Psoas muscle (tissue), 8 donors: ENCODE results near the gene C1orf198. TPM values are rescaled to one million over a fixed set of nuclear protein-coding genes. Genes with fewer than 3 reads are reported as not detected.
A peak's percentile ranks its signal among the peaks of the same experiment; 100 is the strongest.

ENCODE experiments used
- ATAC-seq, 4 donors: fragments of 200-7000 bp; cut with Tn5 transposase; one replicate each; pipeline ENCODE4 v1.9.1; 2020; ENCODE audit warnings: moderate library complexity in 3 of 4, mild to moderate bottlenecking in 2 of 4
- DNase-seq, 2 donors: peaks; one replicate each; pipeline ENCODE4 v3.0.0-alpha.2; 2020
- H3K27ac ChIP-seq: fragments of 200-600 bp; one replicate; pipeline ENCODE4 v1.8.0; 2022
- H3K27me3 ChIP-seq, 3 donors: fragments of 200-600 bp in 1 of 3; one replicate each; pipeline versions ENCODE4 v1.6.1 to v1.8.0; 2013 to 2022; ENCODE audit warnings: low read length in 2 of 3, mild to moderate bottlenecking in 2 of 3, moderate library complexity in 1 of 3; ENCODE audit not compliant: insufficient read depth in 3 of 3
- H3K36me3 ChIP-seq, 2 donors: fragments of 200-600 bp in 1 of 2; one replicate each; pipeline versions ENCODE4 v1.6.1 to v1.8.0; 2013 to 2022; ENCODE audit warnings: low read depth in 1 of 2, mild to moderate bottlenecking in 1 of 2, moderate library complexity in 1 of 2; ENCODE audit not compliant: insufficient read depth in 1 of 2
- H3K4me1 ChIP-seq: fragments of 200-600 bp; one replicate; pipeline ENCODE4 v1.8.0; 2022
- H3K4me3 ChIP-seq: fragments of 200-600 bp; one replicate; pipeline ENCODE4 v1.8.0; 2022; ENCODE audit warnings: mild to moderate bottlenecking
- H3K9me3 ChIP-seq: fragments of 200-600 bp; one replicate; pipeline ENCODE4 v1.8.0; 2022
- CTCF ChIP-seq: fragments of 200-600 bp; IDR thresholded peaks from one replicate; pipeline ENCODE4 v1.8.0; 2022; ENCODE audit warnings: antibody characterized with exemption
- WGBS, 3 donors: extraction: QIAGEN DNeasy Blood & Tissue Kit; methylation state at CpG; one replicate each; pipeline versions ENCODE4 v1.1.6 to v1.1.7; 2013; 5-methylcytosine and 5-hydroxymethylcytosine counted together
- intact Hi-C, 2 donors: fragments of 100-400 bp; cut with DNase I; formaldehyde crosslinking; loops; one replicate each; pipeline versions ENCODE4 v1.11.0 to v1.14.2; 2022
- polyA plus RNA-seq, 3 donors: library from polyadenylated mRNA; stranded (reverse); fragments of 200-250 nt; gene quantifications; one replicate each; pipeline ENCODE4 v1.2.3, GENCODE V29; 2013
- total RNA-seq, 4 donors: library from RNA; stranded (reverse); fragmentation: NEBNext Ultra II Directional in 2 of 4; extraction: Animal tissue kit (Norgen Biotek cat#: 25700) in 2 of 4; gene quantifications; one replicate each; pipeline versions ENCODE4 v1.2.1 to v1.2.4, GENCODE V29; 2021 to 2023
- donor health status: healthy with polysubstance abuse.
- donor health status: DM: no; HTN: no; CAD: no; lungs with moderate emphysema.
- donor health status: Bipolar disorder and iron deficiency.
- donor health status: healthy.
- donor health status: DM: yes; HTN: yes; CAD: no.
- donor health status: DM: no; HTN: no; CAD: no.
- donor health status: DM: no; HTN: no; CAD: no.
- donor health status: DM: yes; HTN: yes; CAD: no.

C1orf198 gene
- total and polyA plus RNA-seq, 7 donors: 32.0 to 122 (median 81.8) TPM

DNA sequence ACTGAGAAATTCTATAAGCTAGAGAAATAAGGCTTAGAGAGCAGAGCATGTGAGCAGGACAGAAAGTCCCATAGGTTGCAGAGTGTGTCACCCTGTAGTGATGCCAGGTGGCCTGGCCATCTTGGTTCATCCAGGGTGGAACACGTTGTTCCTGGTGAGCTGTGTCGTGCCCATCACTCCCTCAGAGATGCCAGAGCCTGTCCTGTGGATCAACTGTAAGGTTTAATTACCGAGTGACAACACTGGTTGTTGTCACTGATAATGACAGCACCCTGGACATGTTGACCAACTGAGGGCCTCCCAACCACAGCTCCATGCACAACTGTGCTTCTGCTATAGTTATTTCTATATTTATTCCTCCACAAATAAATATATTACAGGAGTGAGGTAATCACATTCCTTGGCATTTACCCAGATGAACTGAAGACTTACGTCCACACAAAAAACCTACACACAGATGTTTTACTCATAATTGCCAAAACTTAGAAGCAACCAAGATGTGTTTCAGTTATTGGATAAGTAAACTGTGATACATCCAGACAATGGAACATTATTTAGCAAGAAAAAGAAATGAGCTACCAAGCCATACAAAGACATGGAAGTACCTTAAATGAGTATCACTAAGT is 6.2 kb downstream of the C1orf198 start:
- intact Hi-C loops: loop anchor here in 1 of 2 donors (5.0 kb wide), 1 partner anchor 40 kb away; no protein-coding TSS in a partner anchor

DNA sequence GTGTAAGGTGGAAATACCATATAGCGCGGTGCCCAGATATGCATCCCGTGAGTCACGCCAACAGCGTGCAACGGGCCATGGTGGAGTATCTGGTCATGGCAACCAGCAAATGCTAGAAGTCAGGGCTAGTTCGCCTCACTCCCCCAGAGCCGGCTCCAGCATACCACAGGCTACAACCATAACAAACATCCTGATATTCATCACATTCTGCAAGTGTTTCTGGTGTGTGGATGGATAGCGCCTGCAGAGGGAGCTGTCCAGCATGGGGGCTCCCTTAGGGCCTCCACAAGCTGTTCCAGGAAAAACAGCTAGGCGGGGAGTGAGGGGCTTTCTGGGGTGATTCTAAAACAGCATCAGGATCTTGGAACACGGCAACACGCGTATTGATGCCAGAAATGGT is 6.8 kb downstream of the C1orf198 start:
- H3K36me3 ChIP-seq: no peaks in the 10 kb centered on the region
- peak; percentile 12 for TF ChIP-seq CTCF
- no peaks in the 10 kb centered on the region for H3K9me3 ChIP-seq
- ATAC-seq (peak in 3 of 4 donors; percentile 8 to 14 (median 11)), DNase-seq (no peak)
- 90 to 92% (median 90%) methylated on average over 13 of the region's 13 CpGs for WGBS, 3 donors
- H3K4me1 ChIP-seq: peaks cover 63% of the 10 kb centered on the region
- intact Hi-C loops: loop anchor here in 1 of 2 donors (5.0 kb wide), 1 partner anchor 39 kb away; no protein-coding TSS in a partner anchor
- H3K27me3 ChIP-seq: no peaks in the 10 kb centered on the region
- H3K27ac ChIP-seq: peak overlapping the region; percentile 60
- no peak overlapping the region for H3K4me3 ChIP-seq

More for the DNA sequence above, 6.2 kb downstream of the C1orf198 start:
- peak; percentile 57 to 88 for DNase-seq
- Histone ChIP-seq H3K27me3 (no peaks in the 10 kb centered on the region), H3K27ac (peak overlapping the region; percentile 60), H3K36me3 (no peaks in the 10 kb centered on the region), H3K4me1 (peaks cover 66% of the 10 kb centered on the region), H3K4me3 (no peak overlapping the region), H3K9me3 (no peaks in the 10 kb centered on the region)
- TF ChIP-seq CTCF: no peak
- 21 to 42% (median 29%) methylated on average over 4 of the region's 4 CpGs for WGBS, 3 donors
- ATAC-seq: peak; percentile 59 to 93 (median 92)

GRCh38 chr1:230860617-230861384 is 7.5 kb downstream of the C1orf198 start:
- H3K27me3 ChIP-seq: no peaks in the 10 kb centered on the region
- H3K9me3 ChIP-seq: no peaks in the 10 kb centered on the region
- H3K4me3 ChIP-seq: no peak overlapping the region
- 88 to 95% (median 88%) methylated on average over 9 of the region's 9 CpGs for WGBS, 3 donors
- no peak overlapping the region for H3K27ac ChIP-seq
- ATAC-seq (no peak), DNase-seq (no peak)
- no peaks in the 10 kb centered on the region for H3K36me3 ChIP-seq
- intact Hi-C loops: loop anchor here in 1 of 2 donors (5.0 kb wide), 1 partner anchor 38 kb away; no protein-coding TSS in a partner anchor
- no peak for TF ChIP-seq CTCF
- H3K4me1 ChIP-seq: peaks cover 63% of the 10 kb centered on the region

GRCh38 chr1:230858918-230859729 is 9.2 kb downstream of the C1orf198 start:
- ATAC-seq (no peak), DNase-seq (no peak)
- no peak for TF ChIP-seq CTCF
- peaks cover 0 to 11% of the 10 kb centered on the region in 2 donors for H3K36me3 ChIP-seq
- H3K4me1 ChIP-seq: peaks cover 52% of the 10 kb centered on the region
- no peak overlapping the region for H3K27ac ChIP-seq
- 58 to 74% (median 59%) methylated on average over 12 of the region's 12 CpGs for WGBS, 3 donors
- intact Hi-C loops: no loop called here
- H3K27me3 ChIP-seq: no peaks in the 10 kb centered on the region
- H3K4me3 ChIP-seq: no peak overlapping the region
- no peaks in the 10 kb centered on the region for H3K9me3 ChIP-seq
